ENCODE data around the gene BTBD19.
"Not testable (repeated sequence)": the region's sequence is repeated elsewhere in the genome, so short reads cannot be mapped to it uniquely, and the experiment has no call there.

The BTBD19 gene, protein sequence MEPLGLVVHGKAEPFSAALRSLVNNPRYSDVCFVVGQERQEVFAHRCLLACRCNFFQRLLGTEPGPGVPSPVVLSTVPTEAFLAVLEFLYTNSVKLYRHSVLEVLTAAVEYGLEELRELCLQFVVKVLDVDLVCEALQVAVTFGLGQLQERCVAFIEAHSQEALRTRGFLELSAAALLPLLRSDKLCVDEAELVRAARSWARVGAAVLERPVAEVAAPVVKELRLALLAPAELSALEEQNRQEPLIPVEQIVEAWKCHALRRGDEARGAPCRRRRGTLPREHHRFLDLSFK

DNA sequence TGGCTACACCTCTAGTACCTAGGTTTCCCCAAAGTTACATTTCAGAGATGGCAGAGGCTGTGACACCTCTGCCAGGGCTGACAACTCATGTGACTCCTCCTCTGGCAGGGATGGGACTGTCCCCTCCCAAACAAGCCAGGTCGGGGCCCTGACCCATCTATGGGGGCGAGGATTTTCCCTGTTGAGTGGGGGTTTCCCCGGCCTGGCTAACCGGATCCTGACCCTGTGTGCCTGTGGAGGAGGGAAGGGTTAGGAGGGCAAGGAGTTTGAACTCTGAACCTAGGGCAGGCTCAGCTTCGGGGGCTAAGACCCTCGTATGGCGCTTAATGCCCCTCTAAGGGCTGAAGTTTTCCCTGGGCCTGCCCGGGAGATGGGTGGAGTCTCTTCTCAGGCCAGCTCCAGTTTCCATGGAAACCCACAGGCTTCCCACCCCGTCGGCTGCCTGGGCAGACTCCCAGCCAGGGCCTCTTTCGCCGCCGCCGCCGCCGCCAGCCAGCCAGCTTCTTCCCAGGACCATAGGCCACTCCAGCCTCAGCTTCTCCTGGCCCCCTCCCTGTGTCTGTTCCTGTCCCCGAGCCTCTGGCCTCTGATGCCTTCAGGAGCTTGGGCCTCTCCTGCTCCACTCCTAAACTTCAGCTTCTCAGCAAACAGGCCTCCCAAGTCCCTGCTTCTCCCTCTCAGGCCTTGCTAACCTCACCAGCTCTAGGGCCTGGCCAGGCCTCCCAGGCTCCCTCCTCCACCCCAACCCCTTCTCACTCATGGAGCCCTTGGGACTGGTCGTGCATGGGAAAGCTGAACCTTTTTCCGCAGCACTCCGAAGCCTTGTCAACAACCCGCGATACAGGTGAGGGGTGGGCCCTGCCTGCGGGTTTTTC, at the start of gene BTBD19:
Gene BTBD19 (plus strand): TSS at position 461 of the 875 bp plus-strand sequence. CDS start 298 bp downstream, at position 759.
- no peak for DNase-seq

DNA sequence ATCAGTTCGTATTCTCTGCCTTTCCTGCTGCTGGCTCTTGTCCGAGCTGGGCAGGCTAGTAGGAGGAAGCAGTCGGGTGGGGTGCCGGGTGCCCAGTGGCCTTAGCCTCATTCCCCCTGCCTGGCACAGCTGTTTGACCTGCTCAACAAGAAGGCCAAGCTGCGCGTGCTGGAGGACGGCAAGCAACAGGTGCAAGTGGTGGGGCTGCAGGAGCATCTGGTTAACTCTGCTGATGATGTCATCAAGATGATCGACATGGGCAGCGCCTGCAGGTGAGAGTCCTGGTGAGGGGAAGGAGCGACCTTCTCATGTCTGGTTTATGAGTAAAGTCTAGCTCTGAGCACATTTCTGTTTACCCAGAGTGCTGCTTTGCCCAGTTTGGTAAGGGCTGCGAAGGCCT, 49.2 kb upstream of the BTBD19 start:
- DNase-seq: no peak

DNA sequence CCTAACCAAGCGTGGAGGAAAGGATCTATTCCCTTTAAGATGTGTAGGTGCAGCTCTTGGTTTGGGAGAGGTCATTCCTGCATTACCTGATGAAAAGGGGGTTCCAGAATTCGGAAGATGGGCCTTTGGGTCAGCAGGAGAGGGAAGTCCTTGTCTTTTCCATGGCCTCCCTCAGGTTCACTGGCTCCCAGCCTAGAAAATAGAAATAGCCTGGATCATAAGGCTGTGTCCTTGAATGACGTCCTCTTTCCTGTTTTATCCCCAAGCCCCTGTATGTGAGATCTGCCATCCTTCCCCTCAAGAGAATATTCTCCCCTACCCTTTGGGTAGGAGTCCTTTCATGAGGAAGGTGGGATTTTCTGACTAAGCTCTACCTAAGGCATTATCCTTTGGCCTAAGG, 47.4 kb upstream of the BTBD19 start:
- no peak for DNase-seq

DNA sequence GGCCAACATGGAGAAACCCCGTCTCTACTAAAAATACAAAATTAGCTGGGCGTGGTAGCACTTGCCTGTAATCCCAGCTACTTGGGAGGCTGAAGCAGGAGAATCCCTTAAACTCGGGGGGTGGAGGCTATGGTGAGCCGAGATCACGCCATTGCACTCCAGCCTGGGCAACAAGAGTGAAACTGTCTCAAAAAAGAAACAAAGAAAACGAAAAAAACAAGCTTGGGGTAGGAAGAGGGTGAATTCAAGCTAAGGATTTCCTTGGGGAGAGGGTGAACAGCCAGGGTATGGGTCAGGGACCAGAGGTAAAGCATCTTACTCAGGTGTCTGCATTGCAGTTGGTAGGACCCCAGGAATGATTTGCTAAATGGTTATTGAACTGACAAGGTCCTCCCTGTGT, 41.9 kb upstream of the BTBD19 start:
- not testable (repeated sequence) for DNase-seq

DNA sequence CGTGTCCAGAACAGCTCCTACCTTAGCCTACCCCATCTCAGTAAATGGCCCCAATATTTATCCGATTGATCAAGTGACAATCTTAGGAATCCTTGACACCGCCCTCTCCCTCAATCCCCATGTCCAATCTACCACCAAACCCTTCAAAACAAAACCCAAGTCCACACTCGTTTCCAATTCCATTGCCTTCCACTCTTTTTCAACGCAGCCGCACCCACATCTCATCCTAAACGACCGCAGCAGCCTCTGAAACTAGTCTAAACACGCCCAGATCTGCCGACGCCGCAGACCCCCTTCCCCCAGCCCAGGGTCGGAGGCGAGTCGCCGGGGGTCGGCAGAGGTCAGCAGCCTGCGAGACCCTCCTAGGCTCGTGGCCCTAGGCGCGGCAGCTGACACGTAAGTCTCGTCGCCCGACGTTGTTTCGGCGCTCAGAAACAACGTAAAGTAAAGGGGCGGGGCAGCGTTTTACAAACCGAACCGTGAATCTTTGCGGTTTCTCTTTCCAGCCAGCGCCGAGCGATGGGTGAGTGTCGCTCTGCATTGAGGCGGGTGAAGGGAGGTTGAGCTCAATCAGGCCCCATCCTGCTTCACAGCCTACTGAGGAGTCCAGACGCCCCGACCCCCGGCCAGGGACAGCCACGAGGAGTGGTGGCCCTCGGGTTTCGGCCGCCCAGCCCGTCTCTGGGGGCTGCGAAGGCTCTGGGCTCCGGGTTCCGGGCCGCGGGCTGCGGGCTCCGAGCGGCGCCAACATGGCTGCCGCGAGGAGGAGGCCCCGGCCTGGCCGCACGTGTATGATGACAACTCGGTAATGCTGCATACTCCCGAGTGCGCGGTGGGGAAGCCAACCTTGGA, 33.0 kb upstream of the BTBD19 start, which contains the start of gene RPS8:
Gene RPS8 (plus strand): TSS at position 463 of the 852 bp plus-strand sequence. CDS start 57 bp downstream, at position 520.
- peak; percentile 97 for DNase-seq

DNA sequence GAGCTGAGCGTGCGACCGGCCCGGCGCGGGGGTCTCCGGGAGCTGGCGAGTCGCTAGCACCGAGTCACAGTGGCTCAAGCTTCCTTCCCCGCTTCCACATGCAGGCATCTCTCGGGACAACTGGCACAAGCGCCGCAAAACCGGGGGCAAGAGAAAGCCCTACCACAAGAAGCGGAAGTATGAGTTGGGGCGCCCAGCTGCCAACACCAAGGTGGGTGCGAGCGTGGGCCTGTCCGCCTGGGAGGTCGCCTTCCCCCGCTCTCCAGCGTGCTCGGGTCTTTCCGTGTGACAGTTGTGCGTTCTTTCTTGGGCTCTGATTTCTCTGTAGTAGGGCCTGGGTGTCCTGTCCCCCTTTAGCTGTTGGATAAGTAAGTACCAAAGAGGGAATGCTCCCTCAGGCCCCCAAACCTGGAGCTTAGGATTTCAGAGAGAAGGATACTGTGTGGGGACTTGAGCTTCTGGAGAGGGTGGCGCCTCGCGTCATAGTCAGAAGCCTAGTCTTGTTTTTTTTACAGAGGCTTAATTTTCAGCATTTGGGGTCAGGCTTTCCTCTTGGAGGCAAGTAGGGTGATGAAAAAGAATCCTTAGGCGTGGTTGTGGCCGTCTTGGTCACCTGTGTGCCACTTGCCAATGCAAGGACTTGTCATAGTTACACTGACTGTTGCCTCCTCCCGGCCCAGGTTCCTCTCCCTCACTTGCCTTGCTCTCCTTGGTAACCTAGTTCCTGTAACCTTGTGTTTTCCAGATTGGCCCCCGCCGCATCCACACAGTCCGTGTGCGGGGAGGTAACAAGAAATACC, 32.2 kb upstream of the BTBD19 start:
- DNase-seq: no peak

DNA sequence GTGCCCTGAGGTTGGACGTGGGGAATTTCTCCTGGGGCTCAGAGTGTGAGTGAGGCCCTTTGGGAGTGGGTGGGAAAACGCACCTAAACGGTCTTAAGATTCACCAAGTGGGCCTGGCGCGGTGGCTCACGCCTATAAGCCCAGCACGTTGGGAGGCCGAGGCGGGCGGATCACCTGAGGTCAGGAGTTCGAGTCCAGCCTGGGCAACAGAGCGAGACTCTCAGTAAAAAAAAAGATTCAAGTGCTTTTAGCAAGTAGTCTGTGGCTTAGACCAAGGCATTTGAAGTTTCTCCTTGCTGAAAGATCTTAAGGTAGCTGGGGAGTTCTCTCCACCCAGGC, 31.6 kb upstream of the BTBD19 start:
- DNase-seq: no peak

- no peak for DNase-seq
Observed at GRCh38 chr1:44777547-44777946, 30.8 kb upstream of the BTBD19 start.

GRCh38 chr1:44777969-44778635, 30.2 kb upstream of the BTBD19 start:
- DNase-seq: no peak

- no peak for DNase-seq
Observed at GRCh38 chr1:44778705-44779576, 29.4 kb upstream of the BTBD19 start.

DNA sequence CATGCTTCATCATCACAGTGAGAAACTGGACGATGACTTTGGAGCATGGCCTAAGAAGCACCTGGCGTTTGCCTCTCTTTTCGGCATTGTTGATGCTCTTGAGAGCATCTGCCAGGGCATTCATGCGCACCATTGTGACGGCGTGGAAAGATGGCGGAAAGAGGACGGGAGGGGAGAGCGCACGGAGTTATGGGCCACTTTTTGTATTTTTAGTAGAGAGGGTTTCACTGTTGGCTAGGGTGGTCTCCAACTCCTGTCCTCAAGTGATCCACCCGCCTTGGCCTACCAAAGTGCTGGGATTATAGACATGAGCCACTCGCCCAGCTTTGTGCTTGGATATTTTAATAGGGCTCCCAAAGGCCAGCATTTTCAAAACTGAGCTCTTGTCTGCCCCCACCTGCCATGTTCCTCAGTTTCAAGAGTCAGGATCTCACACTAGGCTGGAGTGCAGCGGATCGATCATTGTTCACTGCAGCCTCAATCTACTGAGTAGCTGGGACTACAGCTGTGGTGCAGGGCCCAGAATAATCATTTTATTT, 27.7 kb upstream of the BTBD19 start:
- no peak for DNase-seq

DNA sequence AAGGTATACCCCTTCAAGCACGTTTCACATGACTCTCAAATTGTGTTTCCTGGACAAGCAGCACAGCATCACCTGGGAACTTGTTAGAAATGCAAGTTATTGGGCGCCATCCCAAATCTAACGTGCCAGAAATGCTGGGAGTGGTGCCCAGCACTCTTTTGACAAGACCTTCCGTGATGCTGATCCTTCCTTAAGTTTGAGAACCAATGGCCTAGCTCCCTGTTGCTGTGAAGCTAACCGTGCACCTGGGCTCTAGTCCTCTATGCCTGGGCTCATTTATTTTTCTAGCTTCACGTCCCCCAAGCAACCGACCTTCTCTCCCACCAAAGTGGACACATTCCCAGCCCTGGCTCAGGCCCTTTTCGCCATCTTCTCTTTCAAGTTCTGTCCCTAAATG, 24.6 kb upstream of the BTBD19 start:
- no peak for DNase-seq

DNA sequence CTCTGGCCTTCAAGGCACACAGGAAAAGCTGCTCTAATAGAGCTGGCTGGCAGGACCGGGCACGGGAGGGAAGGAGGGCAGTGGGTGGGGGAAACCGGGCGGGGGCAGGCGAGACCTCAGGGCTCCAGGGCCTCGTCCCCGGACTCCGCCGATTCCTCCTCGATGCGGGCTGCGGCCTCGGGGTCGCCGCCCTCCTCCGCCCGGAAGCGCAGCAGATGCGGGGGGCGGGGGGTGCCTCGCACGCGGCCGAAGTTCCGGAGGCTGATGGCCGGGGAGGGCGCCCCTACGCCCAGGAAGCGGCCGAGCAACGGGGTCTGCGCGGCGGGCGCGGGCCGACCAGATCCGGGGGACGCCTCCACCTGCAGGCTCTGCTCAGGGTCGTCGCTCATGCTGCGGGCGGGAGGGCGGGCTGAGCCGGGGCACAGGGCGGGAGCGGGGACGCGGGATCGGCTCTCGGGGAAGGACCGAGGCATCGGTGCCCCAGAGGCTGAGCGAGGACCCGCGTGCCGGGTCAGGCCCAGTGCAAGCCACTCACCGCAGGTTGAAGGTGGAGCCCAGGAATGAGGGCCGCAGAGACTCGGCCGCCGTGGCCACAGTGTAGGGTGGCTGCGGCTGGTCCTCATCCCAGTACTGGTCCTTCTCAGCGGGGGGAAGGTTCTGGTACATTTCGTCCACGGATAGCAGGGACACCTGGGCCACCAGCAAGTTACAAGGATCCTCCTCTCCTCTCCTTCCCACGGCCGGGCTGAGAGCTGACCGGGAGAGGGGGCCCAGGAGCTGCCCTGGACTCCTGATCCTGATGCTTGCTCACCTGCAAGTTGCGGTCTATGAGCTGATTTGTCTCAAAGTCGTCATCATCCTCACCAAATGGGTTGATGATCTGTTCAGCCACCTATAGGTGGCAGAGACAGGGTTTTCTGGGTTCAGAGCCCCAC, 24.0 kb upstream of the BTBD19 start:
- DNase-seq: no peak

DNA sequence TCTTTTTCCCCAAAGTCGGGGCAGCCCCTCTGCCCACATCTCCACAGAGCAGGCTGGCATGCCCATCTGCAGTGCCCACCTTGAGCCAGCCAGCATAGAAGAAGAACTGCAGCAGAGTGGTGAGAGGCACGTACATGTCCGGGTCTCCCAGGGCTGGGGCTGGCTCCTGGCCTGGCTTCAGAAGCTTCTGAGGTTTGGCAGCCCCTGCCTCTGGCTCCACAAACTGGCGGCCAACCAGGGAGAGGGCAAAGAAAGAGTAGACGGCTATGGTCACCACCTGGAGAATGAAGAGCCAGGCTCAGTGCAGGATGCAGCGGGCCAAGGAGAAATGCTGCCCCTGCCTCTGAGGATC, 23.3 kb upstream of the BTBD19 start:
- no peak for DNase-seq

- no peak for DNase-seq
Observed at GRCh38 chr1:44785501-44786137, 22.7 kb upstream of the BTBD19 start.

DNA sequence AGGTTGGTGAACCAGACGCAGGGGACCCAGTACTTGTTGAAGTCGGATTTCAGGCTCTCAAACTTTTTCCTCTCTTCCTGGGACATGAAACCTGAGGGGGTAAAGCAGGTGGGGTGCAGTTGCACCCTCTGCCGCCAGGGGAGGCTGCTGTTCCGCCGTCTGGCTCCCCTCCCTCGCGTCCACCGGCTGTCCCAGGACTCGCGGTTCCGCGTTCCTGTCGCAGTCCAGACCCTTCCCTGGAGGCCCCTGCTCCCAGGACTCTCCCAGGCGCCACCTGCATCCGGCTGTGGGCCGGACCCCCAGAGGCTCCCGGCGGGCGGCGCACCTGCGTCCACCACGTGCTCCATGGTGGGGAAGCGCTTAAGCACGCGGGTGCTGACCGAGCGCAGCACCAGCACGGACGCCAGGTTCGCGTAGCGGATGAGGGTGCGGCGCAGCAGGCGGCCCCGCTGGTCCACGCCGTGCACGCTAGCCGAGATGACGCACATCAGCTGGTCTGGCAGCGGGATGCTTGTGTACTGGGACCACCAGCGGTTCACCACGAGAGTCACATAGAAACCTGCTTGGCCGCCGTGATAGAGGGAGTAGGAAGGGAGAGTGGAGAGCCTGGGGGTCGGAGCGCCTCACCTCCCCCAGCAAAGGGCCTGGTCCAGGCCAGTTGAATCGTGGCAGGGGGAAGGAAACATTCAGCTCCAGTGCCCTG, 22.0 kb upstream of the BTBD19 start:
- DNase-seq: no peak

DNA sequence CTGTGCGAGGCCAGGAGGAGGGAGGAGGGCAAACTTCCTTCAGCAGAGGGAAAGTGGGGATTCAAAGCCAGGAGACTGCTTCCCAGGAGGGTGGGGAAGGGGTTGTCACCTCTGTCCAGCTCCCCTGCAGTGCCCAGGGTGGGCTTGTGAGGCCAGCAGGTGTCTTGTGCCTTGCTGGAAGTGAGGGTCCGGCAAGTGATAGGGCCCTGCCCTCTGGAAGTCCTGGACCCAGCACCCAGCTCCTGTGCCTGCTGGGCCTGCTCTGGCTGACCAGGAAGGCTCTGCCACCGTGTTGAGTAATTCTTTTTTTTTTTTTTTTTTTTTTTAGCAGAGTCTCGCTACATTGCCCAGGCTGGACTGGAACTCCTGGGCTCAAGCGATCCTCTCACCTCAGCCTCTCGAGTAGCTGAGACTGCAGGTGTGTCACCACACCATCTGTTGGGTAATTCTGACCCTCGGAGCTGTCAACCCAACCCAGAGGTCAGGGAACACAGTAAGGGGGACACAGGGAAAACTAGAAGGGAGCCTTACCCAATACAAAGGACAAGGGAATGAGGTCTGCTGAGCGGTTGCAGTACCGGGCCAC, 21.4 kb upstream of the BTBD19 start:
- no peak for DNase-seq

DNA sequence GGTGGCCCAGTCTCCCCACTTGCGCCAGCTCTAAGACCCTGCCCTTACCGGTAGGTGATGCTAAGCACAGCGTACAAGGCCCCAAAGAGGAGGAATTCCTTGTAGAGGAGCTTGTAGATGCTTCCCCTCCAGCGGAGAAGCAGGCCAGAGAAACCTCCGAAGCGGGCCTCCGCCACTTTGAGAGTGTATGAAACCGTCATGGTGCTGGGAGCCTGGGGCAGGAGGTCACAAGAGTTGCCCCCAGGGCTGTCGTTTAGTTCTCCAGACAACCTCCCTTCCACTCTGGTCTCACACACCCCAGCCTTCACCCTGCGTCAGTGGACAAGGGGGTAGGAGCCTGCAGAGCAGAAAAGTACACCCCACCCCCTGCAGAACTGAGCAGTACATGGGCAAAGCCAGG, 20.8 kb upstream of the BTBD19 start:
- DNase-seq: no peak

Data from NCI-H1105 (cell line).